ENCODE data around the gene ANGEL2.

- TF ChIP-seq POLR2A (IDR thresholded peaks at IDR 0.05; ENCODE audit: low read length) = no peak
- no peak for TF ChIP-seq GATA1 (IDR thresholded peaks at IDR 0.05; ENCODE audit: low read depth, low read length)
Measured at GRCh38 chr1:212974711-212975110, 41.0 kb downstream of the ANGEL2 start.
